KMS-11 (cell line): ENCODE data around the gene OSBPL10.

Source experiments
- H2AFZ ChIP-seq: fragments of 200-600 bp; sonication (generic); 2 replicates; pipeline ENCODE4 v1.6.1; 2016; ENCODE audit warnings: antibody characterized with exemption, mixed run types, low read depth
- H3K27ac ChIP-seq: fragments of 200-600 bp; sonication (generic); 2 replicates; pipeline ENCODE4 v1.6.1; 2016; ENCODE audit warnings: mild to moderate bottlenecking, mixed run types
- H3K27me3 ChIP-seq: fragments of 200-600 bp; sonication (generic); 2 replicates; pipeline ENCODE4 v1.6.1; 2017; ENCODE audit warnings: mild to moderate bottlenecking, low read depth, mixed run types, moderate library complexity; ENCODE audit not compliant: insufficient read depth
- H3K36me3 ChIP-seq: fragments of 200-600 bp; sonication (generic); 2 replicates; pipeline ENCODE4 v1.6.1; 2017; ENCODE audit warnings: mild to moderate bottlenecking, mixed run types; ENCODE audit not compliant: insufficient read depth
- H3K4me1 ChIP-seq: fragments of 200-600 bp; sonication (generic); 2 replicates; pipeline ENCODE4 v1.6.1; 2016; ENCODE audit warnings: mild to moderate bottlenecking, low read depth, mixed run types; ENCODE audit not compliant: poor library complexity, severe bottlenecking
- H3K4me2 ChIP-seq: fragments of 200-600 bp; sonication (generic); 2 replicates; pipeline ENCODE4 v1.7.0; 2016; ENCODE audit warnings: mild to moderate bottlenecking, mixed run types
- H3K4me3 ChIP-seq: fragments of 200-600 bp; sonication (generic); IDR thresholded peaks from 2 replicates; pipeline ENCODE4 v1.6.1; 2017; ENCODE audit warnings: low read depth, low read length, mixed read lengths; ENCODE audit not compliant: insufficient read depth
- H3K79me2 ChIP-seq: fragments of 200-600 bp; sonication (generic); 2 replicates; pipeline ENCODE4 v1.6.1; 2016; ENCODE audit warnings: low read depth, mixed run types; ENCODE audit not compliant: insufficient read depth
- H3K9ac ChIP-seq: fragments of 200-600 bp; sonication (generic); 2 replicates; pipeline ENCODE4 v1.6.1; 2016; ENCODE audit warnings: mild to moderate bottlenecking, mixed run types
- H4K20me1 ChIP-seq: fragments of 200-600 bp; sonication (generic); 2 replicates; pipeline ENCODE4 v1.6.1; 2016; ENCODE audit warnings: mild to moderate bottlenecking, mixed run types; ENCODE audit not compliant: insufficient read depth
- TF ChIP-seq, protein P1 (sequence below): fragments of 200-600 bp; sonication (generic); conservative IDR thresholded peaks from 2 replicates; pipeline ENCODE4 v1.6.1; 2017; ENCODE audit warnings: low read depth, mild to moderate bottlenecking, antibody characterized with exemption, low read length, moderate library complexity, mixed read lengths

Gene OSBPL10

DNA sequence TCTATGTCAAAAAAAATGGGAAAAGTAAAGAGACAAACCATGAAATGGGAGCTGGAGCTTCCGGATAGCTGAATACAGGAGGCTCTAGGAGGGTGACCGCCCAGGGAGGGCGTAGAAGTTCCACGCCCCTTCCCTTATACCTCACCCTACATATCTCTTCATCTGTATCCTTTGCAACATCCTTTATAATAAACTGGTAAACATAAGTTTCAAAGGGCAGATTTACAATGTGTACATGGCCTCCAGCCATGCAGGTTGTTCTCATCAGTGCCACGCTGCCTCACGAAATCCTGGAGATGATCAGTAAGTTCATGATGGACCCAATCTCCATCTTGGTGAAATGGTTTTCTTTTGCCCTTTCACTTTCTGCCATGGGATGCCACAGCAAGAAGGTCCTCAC lies 121.8 kb downstream of the OSBPL10 start:
- Histone ChIP-seq H3K27me3 (no peaks in the 10 kb centered on the region), H4K20me1 (no peaks in the 10 kb centered on the region), H3K36me3 (no peaks in the 10 kb centered on the region), H3K27ac (no peak overlapping the region), H3K9ac (no peak overlapping the region), H3K4me1 (no peaks in the 10 kb centered on the region), H3K4me3 (no peak overlapping the region), H3K79me2 (no peaks in the 10 kb centered on the region), H2AFZ (no peak overlapping the region), H3K4me2 (no peak overlapping the region)
- TF ChIP-seq, protein P1, sequence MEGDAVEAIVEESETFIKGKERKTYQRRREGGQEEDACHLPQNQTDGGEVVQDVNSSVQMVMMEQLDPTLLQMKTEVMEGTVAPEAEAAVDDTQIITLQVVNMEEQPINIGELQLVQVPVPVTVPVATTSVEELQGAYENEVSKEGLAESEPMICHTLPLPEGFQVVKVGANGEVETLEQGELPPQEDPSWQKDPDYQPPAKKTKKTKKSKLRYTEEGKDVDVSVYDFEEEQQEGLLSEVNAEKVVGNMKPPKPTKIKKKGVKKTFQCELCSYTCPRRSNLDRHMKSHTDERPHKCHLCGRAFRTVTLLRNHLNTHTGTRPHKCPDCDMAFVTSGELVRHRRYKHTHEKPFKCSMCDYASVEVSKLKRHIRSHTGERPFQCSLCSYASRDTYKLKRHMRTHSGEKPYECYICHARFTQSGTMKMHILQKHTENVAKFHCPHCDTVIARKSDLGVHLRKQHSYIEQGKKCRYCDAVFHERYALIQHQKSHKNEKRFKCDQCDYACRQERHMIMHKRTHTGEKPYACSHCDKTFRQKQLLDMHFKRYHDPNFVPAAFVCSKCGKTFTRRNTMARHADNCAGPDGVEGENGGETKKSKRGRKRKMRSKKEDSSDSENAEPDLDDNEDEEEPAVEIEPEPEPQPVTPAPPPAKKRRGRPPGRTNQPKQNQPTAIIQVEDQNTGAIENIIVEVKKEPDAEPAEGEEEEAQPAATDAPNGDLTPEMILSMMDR: no peak

DNA sequence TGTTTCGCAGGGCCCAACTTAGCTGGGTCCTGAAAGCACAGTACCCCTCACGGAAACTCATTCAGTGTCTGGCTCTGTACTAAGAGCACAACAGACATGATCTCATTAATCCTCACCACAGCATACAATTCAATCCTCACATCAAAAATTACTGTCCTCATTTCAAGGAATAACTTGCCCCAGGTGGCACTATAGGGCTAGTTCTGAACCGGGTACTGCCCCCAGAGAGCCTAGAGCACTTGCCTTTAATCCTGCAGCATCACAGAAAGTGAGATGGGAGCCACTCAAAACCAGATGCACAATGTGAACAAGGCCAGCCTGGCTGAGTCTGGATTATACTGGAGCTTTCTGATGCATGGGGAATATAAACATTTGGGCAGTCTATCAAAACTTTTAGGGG lies 122.6 kb downstream of the OSBPL10 start:
- no peak overlapping the region for H3K4me3 ChIP-seq
- H3K4me1 ChIP-seq: no peaks in the 10 kb centered on the region
- H4K20me1 ChIP-seq: no peaks in the 10 kb centered on the region
- no peak overlapping the region for H3K27ac ChIP-seq
- TF ChIP-seq, protein P1: no peak
- no peak overlapping the region for H3K9ac ChIP-seq
- no peaks in the 10 kb centered on the region for H3K79me2 ChIP-seq
- H3K27me3 ChIP-seq: no peaks in the 10 kb centered on the region
- H3K36me3 ChIP-seq: no peaks in the 10 kb centered on the region
- H3K4me2 ChIP-seq: no peak overlapping the region
- no peak overlapping the region for H2AFZ ChIP-seq

DNA sequence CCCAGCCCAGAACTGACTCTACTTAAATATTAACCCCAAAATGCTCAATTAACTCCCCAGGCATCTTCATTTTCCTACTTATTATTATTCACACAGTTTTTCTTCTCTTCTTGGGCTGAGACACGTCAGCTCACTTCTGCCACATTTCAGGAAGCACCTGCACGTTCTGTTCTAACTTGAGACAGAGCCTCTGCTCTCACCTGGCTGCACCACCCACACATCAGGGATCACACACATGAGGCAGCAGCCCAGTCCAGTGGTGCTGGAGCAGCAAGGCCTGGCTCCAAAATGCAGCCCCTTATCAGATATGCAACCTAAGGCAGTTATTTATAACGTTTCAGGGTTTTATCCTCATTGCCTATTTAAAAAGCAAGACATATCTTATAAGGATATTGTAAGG lies 127.5 kb downstream of the OSBPL10 start:
- Histone ChIP-seq H3K36me3 (no peaks in the 10 kb centered on the region), H3K27ac (no peak overlapping the region), H4K20me1 (no peaks in the 10 kb centered on the region), H3K9ac (no peak overlapping the region), H3K27me3 (no peaks in the 10 kb centered on the region), H3K4me2 (no peak overlapping the region), H3K4me1 (no peaks in the 10 kb centered on the region), H2AFZ (no peak overlapping the region), H3K79me2 (no peaks in the 10 kb centered on the region), H3K4me3 (no peak overlapping the region)
- TF ChIP-seq, protein P1: no peak

DNA sequence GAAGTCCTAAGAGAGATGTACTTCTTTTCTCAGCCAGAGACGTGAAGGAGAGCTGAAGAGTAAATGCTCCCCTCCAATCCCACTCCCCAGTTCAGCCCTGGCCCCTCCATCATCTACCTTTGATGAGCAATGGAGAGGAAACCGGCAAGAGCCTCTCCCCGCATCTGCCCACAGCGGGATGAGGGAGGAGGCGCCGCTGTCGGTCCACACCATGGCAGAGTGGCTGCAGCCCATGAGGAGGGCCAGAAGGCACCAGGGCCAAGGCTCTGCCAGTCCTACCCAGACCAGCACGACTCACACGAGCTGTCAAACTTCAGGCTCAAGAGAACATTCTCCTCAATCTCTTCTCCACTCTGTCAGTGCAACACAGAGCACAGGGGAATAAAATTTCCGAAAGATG lies 129.8 kb downstream of the OSBPL10 start:
- H3K27me3 ChIP-seq: no peaks in the 10 kb centered on the region
- H3K4me2 ChIP-seq: no peak overlapping the region
- H3K4me3 ChIP-seq: no peak overlapping the region
- no peaks in the 10 kb centered on the region for H3K79me2 ChIP-seq
- H3K27ac ChIP-seq: no peak overlapping the region
- H3K9ac ChIP-seq: no peak overlapping the region
- H4K20me1 ChIP-seq: no peaks in the 10 kb centered on the region
- TF ChIP-seq, protein P1: no peak
- H3K4me1 ChIP-seq: no peaks in the 10 kb centered on the region
- H2AFZ ChIP-seq: no peak overlapping the region
- no peaks in the 10 kb centered on the region for H3K36me3 ChIP-seq

DNA sequence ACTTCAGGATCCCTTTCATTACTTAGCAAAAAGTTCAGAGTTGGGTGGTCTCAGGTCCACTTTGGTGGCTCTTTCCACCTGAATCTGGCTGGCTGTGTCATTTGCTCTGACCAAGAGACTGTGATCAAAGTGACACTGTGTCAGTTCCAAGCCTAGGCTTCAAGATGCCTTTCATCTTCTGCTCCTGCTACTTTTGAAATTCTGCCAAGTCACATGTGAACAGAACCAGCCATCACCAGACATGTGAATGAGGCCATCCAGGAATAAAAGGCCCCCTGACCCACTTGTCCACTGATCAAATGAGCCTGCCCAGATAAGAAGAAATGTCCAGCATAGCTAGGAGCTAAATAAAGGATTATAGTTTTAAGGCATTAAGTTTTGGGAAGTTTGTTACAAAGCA lies 132.2 kb downstream of the OSBPL10 start:
- no peak overlapping the region for H3K4me3 ChIP-seq
- H3K27ac ChIP-seq: no peak overlapping the region
- no peak overlapping the region for H3K4me2 ChIP-seq
- H4K20me1 ChIP-seq: no peaks in the 10 kb centered on the region
- H3K27me3 ChIP-seq: no peaks in the 10 kb centered on the region
- no peaks in the 10 kb centered on the region for H3K4me1 ChIP-seq
- no peak overlapping the region for H2AFZ ChIP-seq
- no peak overlapping the region for H3K9ac ChIP-seq
- TF ChIP-seq, protein P1: no peak
- no peaks in the 10 kb centered on the region for H3K79me2 ChIP-seq
- H3K36me3 ChIP-seq: no peaks in the 10 kb centered on the region
